SH-SY5Y (cell line): ENCODE results near the gene ADRA1B.

Experiments used
- GATA2 ChIP-seq: IDR thresholded peaks from 2 replicates; pipeline ENCODE4 v1.6.1; 2011; ENCODE audit warnings: mild to moderate bottlenecking, low read depth, low read length
- GATA3 ChIP-seq: IDR thresholded peaks from 2 replicates; pipeline ENCODE4 v1.6.1; 2011; ENCODE audit warnings: low read depth, mild to moderate bottlenecking, low read length, moderate library complexity

GRCh38 chr5:159911349-159911748 lies 4.9 kb upstream of the ADRA1B start:
- TF ChIP-seq GATA2 (no peak), GATA3 (no peak)
